GM21825 (cell line): Measurements from ENCODE around the gene TNXB.
"Not testable (repeated sequence)": the region's sequence is repeated elsewhere in the genome, so short reads cannot be mapped to it uniquely, and the experiment has no call there.

Source experiments
- ATAC-seq: cut with Tn5 transposase; IDR thresholded peaks from one replicate; pipeline ENCODE4 v1.9.1; 2021; ENCODE audit warnings: mild to moderate bottlenecking, moderate library complexity; ENCODE audit not compliant: unreplicated experiment

Gene TNXB

GRCh38 chr6:32042276-32042675 lies 66.9 kb downstream of the TNXB start:
- ATAC-seq = not testable (repeated sequence)

- ATAC-seq = not testable (repeated sequence)
Observed at GRCh38 chr6:32041385-32041784, 67.8 kb downstream of the TNXB start.

- not testable (repeated sequence) for ATAC-seq
Observed at GRCh38 chr6:32041050-32041321, 68.2 kb downstream of the TNXB start.

- not testable (repeated sequence) for ATAC-seq
Observed at GRCh38 chr6:32040299-32041049, 68.7 kb downstream of the TNXB start.

- ATAC-seq = not testable (repeated sequence)
Observed at GRCh38 chr6:32039321-32040274, 69.5 kb downstream of the TNXB start.

GRCh38 chr6:32038878-32039277 lies 70.3 kb downstream of the TNXB start:
- ATAC-seq = not testable (repeated sequence)

GRCh38 chr6:32037598-32038524 lies 71.3 kb downstream of the TNXB start, which contains the start of gene CYP21A2:
Gene CYP21A2, plus strand, starts transcription at chr6:32038415. Its CDS starts 8 bp downstream, at chr6:32038423.
- not testable (repeated sequence) for ATAC-seq

GRCh38 chr6:32037136-32037535 lies 72.0 kb downstream of the TNXB start:
- not testable (repeated sequence) for ATAC-seq

- not testable (repeated sequence) for ATAC-seq
Observed at GRCh38 chr6:32035283-32036013, 73.7 kb downstream of the TNXB start.

GRCh38 chr6:32029553-32029952 lies 79.6 kb downstream of the TNXB start:
- not testable (repeated sequence) for ATAC-seq

GRCh38 chr6:32028631-32029030 lies 80.5 kb downstream of the TNXB start:
- not testable (repeated sequence) for ATAC-seq

- ATAC-seq = not testable (repeated sequence)
Observed at GRCh38 chr6:32022100-32022499, 87.0 kb downstream of the TNXB start.

GRCh38 chr6:32014547-32014946 lies 94.6 kb downstream of the TNXB start, which contains the start of gene C4B:
Gene C4B, plus strand, starts transcription at chr6:32014795. Its CDS starts 51 bp downstream, at chr6:32014846.
- ATAC-seq = not testable (repeated sequence)

GRCh38 chr6:32013738-32014137 lies 95.4 kb downstream of the TNXB start:
- not testable (repeated sequence) for ATAC-seq

- not testable (repeated sequence) for ATAC-seq
Observed at GRCh38 chr6:32012941-32013617, 96.1 kb downstream of the TNXB start.

GRCh38 chr6:32010856-32011530 lies 98.1 kb downstream of the TNXB start:
- not testable (repeated sequence) for ATAC-seq

- not testable (repeated sequence) for ATAC-seq
Observed at GRCh38 chr6:32009537-32009936, 99.6 kb downstream of the TNXB start.

GRCh38 chr6:32008616-32009015 lies 100.5 kb downstream of the TNXB start:
- not testable (repeated sequence) for ATAC-seq

- ATAC-seq = not testable (repeated sequence)
Observed at GRCh38 chr6:32008037-32008436, 101.1 kb downstream of the TNXB start.
